Fibroblast of lung (primary cell): ENCODE measurements around the gene SCN8A.

Experiments
- EZH2 ChIP-seq: IDR thresholded peaks from 2 replicates; pipeline ENCODE4 v1.5.1; 2012; ENCODE audit warnings: low read length, control low read depth, mild to moderate bottlenecking; ENCODE audit errors: missing control alignments
- TF ChIP-seq, protein P1 (sequence below), 2 donors: IDR thresholded peaks in 1 of 2; conservative IDR thresholded peaks in 1 of 2; 1 replicate in 1 of 2; 2 replicates in 1 of 2; pipeline ENCODE4 v1.5.1; 2011 to 2012; ENCODE audit warnings: low read length in 2 of 2, control low read depth in 1 of 2, inconsistent platforms in 1 of 2, low read depth in 1 of 2, mild to moderate bottlenecking in 1 of 2

DNA sequence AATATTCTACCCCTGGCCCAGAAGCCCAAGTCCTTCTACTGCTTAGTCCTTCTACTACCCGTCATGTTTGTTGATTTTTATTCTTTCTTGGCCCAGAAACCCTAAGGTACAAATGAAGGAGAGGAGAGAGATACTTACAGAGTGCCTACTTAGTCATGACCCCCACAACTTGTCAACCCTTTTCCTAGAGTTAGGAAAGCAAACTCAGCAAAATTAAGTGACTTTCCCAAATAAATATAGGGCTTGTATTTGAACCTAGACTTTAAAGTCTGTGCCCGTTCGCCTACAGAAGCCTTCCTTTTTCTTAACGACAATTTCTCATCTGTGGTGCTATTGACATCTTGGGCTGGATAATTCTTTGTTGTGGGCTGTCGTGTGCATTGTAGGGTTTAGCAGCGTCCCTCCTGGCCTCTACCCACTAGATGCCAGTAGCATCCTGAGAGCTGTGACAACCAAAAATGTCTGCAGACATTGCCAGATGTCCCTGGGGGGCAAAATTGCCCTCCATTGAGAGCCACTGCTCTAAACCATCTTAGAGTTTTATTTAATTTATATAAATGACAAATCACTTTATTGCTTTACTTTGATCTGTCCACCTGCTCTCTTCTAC is 175.1 kb downstream of the SCN8A start:
- TF ChIP-seq, protein P1, sequence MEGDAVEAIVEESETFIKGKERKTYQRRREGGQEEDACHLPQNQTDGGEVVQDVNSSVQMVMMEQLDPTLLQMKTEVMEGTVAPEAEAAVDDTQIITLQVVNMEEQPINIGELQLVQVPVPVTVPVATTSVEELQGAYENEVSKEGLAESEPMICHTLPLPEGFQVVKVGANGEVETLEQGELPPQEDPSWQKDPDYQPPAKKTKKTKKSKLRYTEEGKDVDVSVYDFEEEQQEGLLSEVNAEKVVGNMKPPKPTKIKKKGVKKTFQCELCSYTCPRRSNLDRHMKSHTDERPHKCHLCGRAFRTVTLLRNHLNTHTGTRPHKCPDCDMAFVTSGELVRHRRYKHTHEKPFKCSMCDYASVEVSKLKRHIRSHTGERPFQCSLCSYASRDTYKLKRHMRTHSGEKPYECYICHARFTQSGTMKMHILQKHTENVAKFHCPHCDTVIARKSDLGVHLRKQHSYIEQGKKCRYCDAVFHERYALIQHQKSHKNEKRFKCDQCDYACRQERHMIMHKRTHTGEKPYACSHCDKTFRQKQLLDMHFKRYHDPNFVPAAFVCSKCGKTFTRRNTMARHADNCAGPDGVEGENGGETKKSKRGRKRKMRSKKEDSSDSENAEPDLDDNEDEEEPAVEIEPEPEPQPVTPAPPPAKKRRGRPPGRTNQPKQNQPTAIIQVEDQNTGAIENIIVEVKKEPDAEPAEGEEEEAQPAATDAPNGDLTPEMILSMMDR (conservative IDR thresholded peaks at IDR 0.05 in 1 of 2, IDR thresholded peaks at IDR 0.05 in 1 of 2; ENCODE audit: low read depth in 1 of 2, low read length in 2 of 2), result no peak
- TF ChIP-seq EZH2, result no peak
